Subcutaneous abdominal adipose tissue (tissue), 5 donors: Measurements from ENCODE around the gene MFAP3.
"Not testable (repeated sequence)": the region's sequence is repeated elsewhere in the genome, so short reads cannot be mapped to it uniquely, and the experiment has no call there.

ENCODE experiments used
- H3K27ac ChIP-seq: one replicate; pipeline ENCODE4 v1.7.0; 2013; ENCODE audit warnings: low read depth, mild to moderate bottlenecking, inconsistent platforms, low read length, moderate library complexity
- H3K27me3 ChIP-seq, 5 donors: one replicate each; pipeline ENCODE4 v1.7.0; 2013; ENCODE audit warnings: low read length in 5 of 5, inconsistent platforms in 1 of 5; ENCODE audit not compliant: control insufficient read depth in 5 of 5, insufficient read depth in 4 of 5
- H3K36me3 ChIP-seq, 5 donors: one replicate each; pipeline ENCODE4 v1.7.0; 2013; ENCODE audit warnings: low read length in 5 of 5; ENCODE audit not compliant: control insufficient read depth in 5 of 5, insufficient read depth in 5 of 5
- H3K4me1 ChIP-seq, 5 donors: one replicate each; pipeline ENCODE4 v1.7.0; 2013; ENCODE audit warnings: low read length in 5 of 5, mild to moderate bottlenecking in 3 of 5, moderate library complexity in 1 of 5; ENCODE audit not compliant: control insufficient read depth in 5 of 5, insufficient read depth in 5 of 5
- H3K4me3 ChIP-seq, 5 donors: one replicate each; pipeline ENCODE4 v1.7.0; 2013; ENCODE audit warnings: low read length in 5 of 5, low read depth in 1 of 5
- H3K9ac ChIP-seq, 5 donors: one replicate each; pipeline ENCODE4 v1.7.0; 2013; ENCODE audit warnings: low read length in 5 of 5, mild to moderate bottlenecking in 4 of 5, moderate library complexity in 3 of 5
- H3K9me3 ChIP-seq, 5 donors: one replicate each; pipeline ENCODE4 v1.7.0; 2013; ENCODE audit warnings: low read length in 5 of 5; ENCODE audit not compliant: control insufficient read depth in 5 of 5
- donor health status: healthy.
- donor health status: healthy.
- donor health status: healthy.
- donor health status: healthy.
- donor health status: healthy.

Gene MFAP3

GRCh38 chr5:154065971-154066370, 27.2 kb downstream of the MFAP3 start:
- Histone ChIP-seq H3K27ac (no peak overlapping the region), H3K36me3 (no peaks in the 10 kb centered on the region), H3K4me1 (no peaks in the 10 kb centered on the region), H3K27me3 (no peaks in the 10 kb centered on the region), H3K9ac (no peak overlapping the region), H3K4me3 (no peak overlapping the region), H3K9me3 (no peaks in the 10 kb centered on the region)

- not testable (repeated sequence) for H3K27me3 ChIP-seq, H3K4me3 ChIP-seq, H3K36me3 ChIP-seq, H3K27ac ChIP-seq, H3K9ac ChIP-seq, H3K9me3 ChIP-seq, H3K4me1 ChIP-seq
Measured at GRCh38 chr5:154069854-154070253, 31.1 kb downstream of the MFAP3 start.

GRCh38 chr5:154071799-154072413, 33.1 kb downstream of the MFAP3 start:
- H3K27ac ChIP-seq: no peak overlapping the region
- peaks cover 0 to 10% (median 4%) of the 10 kb centered on the region in 5 donors for H3K4me1 ChIP-seq
- H3K27me3 ChIP-seq: no peaks in the 10 kb centered on the region
- H3K9ac ChIP-seq: peak overlapping the region in 1 of 5 donors; percentile 57
- H3K36me3 ChIP-seq: no peaks in the 10 kb centered on the region
- no peaks in the 10 kb centered on the region for H3K9me3 ChIP-seq
- peak overlapping the region in 1 of 5 donors; percentile 10 for H3K4me3 ChIP-seq

- no peaks in the 10 kb centered on the region for H3K27me3 ChIP-seq
- H3K4me3 ChIP-seq: peak overlapping the region in 1 of 5 donors; percentile 10
- no peak overlapping the region for H3K27ac ChIP-seq
- no peaks in the 10 kb centered on the region for H3K36me3 ChIP-seq
- H3K4me1 ChIP-seq: peaks cover 0 to 10% (median 5%) of the 10 kb centered on the region in 5 donors
- H3K9ac ChIP-seq: peak overlapping the region in 1 of 5 donors; percentile 57
- H3K9me3 ChIP-seq: no peaks in the 10 kb centered on the region
Measured at GRCh38 chr5:154072414-154073171, 33.8 kb downstream of the MFAP3 start.

GRCh38 chr5:154076240-154076922, 37.6 kb downstream of the MFAP3 start:
- Histone ChIP-seq H3K27me3 (no peaks in the 10 kb centered on the region), H3K27ac (no peak overlapping the region), H3K36me3 (no peaks in the 10 kb centered on the region), H3K9me3 (no peaks in the 10 kb centered on the region), H3K4me3 (no peak overlapping the region), H3K4me1 (peaks cover 0 to 17% (median 10%) of the 10 kb centered on the region in 5 donors), H3K9ac (no peak overlapping the region)

GRCh38 chr5:154077696-154078095, 38.9 kb downstream of the MFAP3 start:
- H3K27ac ChIP-seq: no peak overlapping the region
- peaks cover 0 to 13% (median 6%) of the 10 kb centered on the region in 5 donors for H3K4me1 ChIP-seq
- H3K27me3 ChIP-seq: no peaks in the 10 kb centered on the region
- no peaks in the 10 kb centered on the region for H3K36me3 ChIP-seq
- H3K9me3 ChIP-seq: no peaks in the 10 kb centered on the region
- no peak overlapping the region for H3K4me3 ChIP-seq
- H3K9ac ChIP-seq: no peak overlapping the region

- H3K4me1 ChIP-seq: peaks cover 0 to 13% (median 6%) of the 10 kb centered on the region in 5 donors
Measured at GRCh38 chr5:154078272-154078671, 39.5 kb downstream of the MFAP3 start.

GRCh38 chr5:154081246-154081645, 42.5 kb downstream of the MFAP3 start:
- H3K36me3 ChIP-seq: no peaks in the 10 kb centered on the region
- H3K4me1 ChIP-seq: peaks cover 0 to 13% (median 6%) of the 10 kb centered on the region in 5 donors
- no peaks in the 10 kb centered on the region for H3K27me3 ChIP-seq
- H3K9ac ChIP-seq: no peak overlapping the region
- H3K9me3 ChIP-seq: no peaks in the 10 kb centered on the region
- no peak overlapping the region for H3K27ac ChIP-seq
- H3K4me3 ChIP-seq: no peak overlapping the region

More at GRCh38 chr5:154078272-154078671, 39.5 kb downstream of the MFAP3 start:
- Histone ChIP-seq H3K9ac (no peak overlapping the region), H3K27ac (no peak overlapping the region), H3K9me3 (no peaks in the 10 kb centered on the region), H3K36me3 (no peaks in the 10 kb centered on the region), H3K27me3 (no peaks in the 10 kb centered on the region), H3K4me3 (no peak overlapping the region)

- Histone ChIP-seq H3K36me3 (no peaks in the 10 kb centered on the region), H3K4me3 (no peak overlapping the region), H3K4me1 (no peaks in the 10 kb centered on the region), H3K9ac (no peak overlapping the region), H3K27me3 (peaks cover 0 to 2% (median 0%) of the 10 kb centered on the region in 5 donors), H3K9me3 (no peaks in the 10 kb centered on the region), H3K27ac (no peak overlapping the region)
Measured at GRCh38 chr5:154084062-154084639, 45.4 kb downstream of the MFAP3 start.

- no peak overlapping the region for H3K27ac ChIP-seq
- no peaks in the 10 kb centered on the region for H3K36me3 ChIP-seq
- no peak overlapping the region for H3K4me3 ChIP-seq
- H3K27me3 ChIP-seq: peaks cover 0 to 2% (median 0%) of the 10 kb centered on the region in 5 donors
- no peak overlapping the region for H3K9ac ChIP-seq
- no peaks in the 10 kb centered on the region for H3K4me1 ChIP-seq
- no peaks in the 10 kb centered on the region for H3K9me3 ChIP-seq
Measured at GRCh38 chr5:154086146-154086545, 47.4 kb downstream of the MFAP3 start.
